ENCODE measurements around the gene ZNF805. TPM values are rescaled to one million over a fixed set of nuclear protein-coding genes. Genes with fewer than 3 reads are reported as not detected.

Gene ZNF805
- polyA plus RNA-seq, 1 of the 3 experiments (the other 2 are of a cell fraction) = 1.5 TPM

DNA sequence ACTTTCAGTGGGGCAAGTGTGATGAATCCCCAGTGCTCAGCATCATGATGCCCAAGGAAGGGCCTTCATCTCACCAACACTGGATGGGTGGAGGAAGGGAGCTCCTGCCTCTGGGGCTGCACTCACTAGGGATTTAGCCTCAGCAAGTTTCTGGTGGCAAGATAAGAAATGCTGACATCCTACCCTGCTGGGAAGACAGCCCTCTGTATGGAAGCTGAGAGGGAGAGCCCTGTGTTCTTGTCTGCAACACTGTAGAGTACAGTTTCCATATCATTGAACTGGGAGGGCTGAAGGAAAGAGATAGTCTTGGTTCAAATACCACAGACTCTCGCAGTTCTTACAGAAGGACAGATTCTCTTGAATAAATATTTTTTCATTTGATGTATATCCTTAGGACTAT, 32.6 kb downstream of the ZNF805 start:
- no peaks in the 10 kb centered on the region for H3K9me2 ChIP-seq
- DNase-seq = no peak
- no peak overlapping the region for H3K4me3 ChIP-seq (ENCODE audit: low read depth in 2 of 2, low read length in 1 of 2)
- 0 out of 2 replicates have a peak, but pooled peaks cover under 1% of the 10 kb centered on the region for H3K79me2 ChIP-seq (ENCODE audit: insufficient read depth)
- ChIA-PET CTCF (interaction anchor here (0.7 kb wide), 1 partner anchor 13 kb away, joined by 3 read pairs; no protein-coding TSS in a partner anchor), POLR2A (no interaction called here)
- peaks cover 0 to 4% of the 10 kb centered on the region in 2 experiments for H3K36me3 ChIP-seq (replicated peaks in 1 of 2; ENCODE audit: control insufficient read depth in 1 of 2, insufficient read depth in 2 of 2, low read length in 1 of 2)
- H3K9ac ChIP-seq = no peak overlapping the region
- WGBS (ENCODE audit: low lambda C conversion rate) = 83% methylated on average over 1 of the region's 1 CpG
- H3K9me3 ChIP-seq = no peaks in the 10 kb centered on the region
- no peak overlapping the region for H3K4me2 ChIP-seq
- no peaks in the 10 kb centered on the region for H3K27me3 ChIP-seq (ENCODE audit: insufficient read depth)
- peaks cover 0 to 13% of the 10 kb centered on the region in 2 experiments; a peak in 2 of 4 replicates for H3K4me1 ChIP-seq (ENCODE audit: control insufficient read depth in 1 of 2, insufficient read depth in 2 of 2, low read depth in 1 of 2, low read length in 1 of 2)
- TF ChIP-seq, protein P1, sequence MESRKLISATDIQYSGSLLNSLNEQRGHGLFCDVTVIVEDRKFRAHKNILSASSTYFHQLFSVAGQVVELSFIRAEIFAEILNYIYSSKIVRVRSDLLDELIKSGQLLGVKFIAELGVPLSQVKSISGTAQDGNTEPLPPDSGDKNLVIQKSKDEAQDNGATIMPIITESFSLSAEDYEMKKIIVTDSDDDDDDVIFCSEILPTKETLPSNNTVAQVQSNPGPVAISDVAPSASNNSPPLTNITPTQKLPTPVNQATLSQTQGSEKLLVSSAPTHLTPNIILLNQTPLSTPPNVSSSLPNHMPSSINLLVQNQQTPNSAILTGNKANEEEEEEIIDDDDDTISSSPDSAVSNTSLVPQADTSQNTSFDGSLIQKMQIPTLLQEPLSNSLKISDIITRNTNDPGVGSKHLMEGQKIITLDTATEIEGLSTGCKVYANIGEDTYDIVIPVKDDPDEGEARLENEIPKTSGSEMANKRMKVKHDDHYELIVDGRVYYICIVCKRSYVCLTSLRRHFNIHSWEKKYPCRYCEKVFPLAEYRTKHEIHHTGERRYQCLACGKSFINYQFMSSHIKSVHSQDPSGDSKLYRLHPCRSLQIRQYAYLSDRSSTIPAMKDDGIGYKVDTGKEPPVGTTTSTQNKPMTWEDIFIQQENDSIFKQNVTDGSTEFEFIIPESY (IDR thresholded peaks at IDR 0.05; ENCODE audit: borderline replicate concordance, low read depth) = no peak
- no peak for TF ChIP-seq RCOR1 (IDR thresholded peaks at IDR 0.05; ENCODE audit: low read length)
- TF ChIP-seq, protein P2, sequence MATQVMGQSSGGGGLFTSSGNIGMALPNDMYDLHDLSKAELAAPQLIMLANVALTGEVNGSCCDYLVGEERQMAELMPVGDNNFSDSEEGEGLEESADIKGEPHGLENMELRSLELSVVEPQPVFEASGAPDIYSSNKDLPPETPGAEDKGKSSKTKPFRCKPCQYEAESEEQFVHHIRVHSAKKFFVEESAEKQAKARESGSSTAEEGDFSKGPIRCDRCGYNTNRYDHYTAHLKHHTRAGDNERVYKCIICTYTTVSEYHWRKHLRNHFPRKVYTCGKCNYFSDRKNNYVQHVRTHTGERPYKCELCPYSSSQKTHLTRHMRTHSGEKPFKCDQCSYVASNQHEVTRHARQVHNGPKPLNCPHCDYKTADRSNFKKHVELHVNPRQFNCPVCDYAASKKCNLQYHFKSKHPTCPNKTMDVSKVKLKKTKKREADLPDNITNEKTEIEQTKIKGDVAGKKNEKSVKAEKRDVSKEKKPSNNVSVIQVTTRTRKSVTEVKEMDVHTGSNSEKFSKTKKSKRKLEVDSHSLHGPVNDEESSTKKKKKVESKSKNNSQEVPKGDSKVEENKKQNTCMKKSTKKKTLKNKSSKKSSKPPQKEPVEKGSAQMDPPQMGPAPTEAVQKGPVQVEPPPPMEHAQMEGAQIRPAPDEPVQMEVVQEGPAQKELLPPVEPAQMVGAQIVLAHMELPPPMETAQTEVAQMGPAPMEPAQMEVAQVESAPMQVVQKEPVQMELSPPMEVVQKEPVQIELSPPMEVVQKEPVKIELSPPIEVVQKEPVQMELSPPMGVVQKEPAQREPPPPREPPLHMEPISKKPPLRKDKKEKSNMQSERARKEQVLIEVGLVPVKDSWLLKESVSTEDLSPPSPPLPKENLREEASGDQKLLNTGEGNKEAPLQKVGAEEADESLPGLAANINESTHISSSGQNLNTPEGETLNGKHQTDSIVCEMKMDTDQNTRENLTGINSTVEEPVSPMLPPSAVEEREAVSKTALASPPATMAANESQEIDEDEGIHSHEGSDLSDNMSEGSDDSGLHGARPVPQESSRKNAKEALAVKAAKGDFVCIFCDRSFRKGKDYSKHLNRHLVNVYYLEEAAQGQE (IDR thresholded peaks at IDR 0.05; ENCODE audit: low read depth, low read length) = no peak
- no peak for TF ChIP-seq FOSL2 (IDR thresholded peaks at IDR 0.05; ENCODE audit: borderline replicate concordance, low read depth)
- TF ChIP-seq, protein P3, sequence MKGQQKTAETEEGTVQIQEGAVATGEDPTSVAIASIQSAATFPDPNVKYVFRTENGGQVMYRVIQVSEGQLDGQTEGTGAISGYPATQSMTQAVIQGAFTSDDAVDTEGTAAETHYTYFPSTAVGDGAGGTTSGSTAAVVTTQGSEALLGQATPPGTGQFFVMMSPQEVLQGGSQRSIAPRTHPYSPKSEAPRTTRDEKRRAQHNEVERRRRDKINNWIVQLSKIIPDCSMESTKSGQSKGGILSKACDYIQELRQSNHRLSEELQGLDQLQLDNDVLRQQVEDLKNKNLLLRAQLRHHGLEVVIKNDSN (IDR thresholded peaks at IDR 0.05; ENCODE audit: borderline replicate concordance, low read depth) = no peak
- TF ChIP-seq, protein P4, sequence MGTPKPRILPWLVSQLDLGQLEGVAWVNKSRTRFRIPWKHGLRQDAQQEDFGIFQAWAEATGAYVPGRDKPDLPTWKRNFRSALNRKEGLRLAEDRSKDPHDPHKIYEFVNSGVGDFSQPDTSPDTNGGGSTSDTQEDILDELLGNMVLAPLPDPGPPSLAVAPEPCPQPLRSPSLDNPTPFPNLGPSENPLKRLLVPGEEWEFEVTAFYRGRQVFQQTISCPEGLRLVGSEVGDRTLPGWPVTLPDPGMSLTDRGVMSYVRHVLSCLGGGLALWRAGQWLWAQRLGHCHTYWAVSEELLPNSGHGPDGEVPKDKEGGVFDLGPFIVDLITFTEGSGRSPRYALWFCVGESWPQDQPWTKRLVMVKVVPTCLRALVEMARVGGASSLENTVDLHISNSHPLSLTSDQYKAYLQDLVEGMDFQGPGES (IDR thresholded peaks at IDR 0.05; ENCODE audit: low read depth, low read length) = no peak
- TF ChIP-seq MEF2A (IDR thresholded peaks at IDR 0.05; ENCODE audit: borderline replicate concordance, low read depth) = no peak
- TF ChIP-seq EP300 (IDR thresholded peaks at IDR 0.05; ENCODE audit: borderline replicate concordance in 1 of 2, low read depth in 1 of 2, low read length in 1 of 2) = no peak
- H2AFZ ChIP-seq (ENCODE audit: low read depth) = no peak overlapping the region
- H3F3A ChIP-seq (replicated peaks; ENCODE audit: insufficient read depth) = peaks cover 15% of the 10 kb centered on the region
- no peak overlapping the region for H3K27ac ChIP-seq (ENCODE audit: low read depth in 2 of 2, low read length in 1 of 2)
- H4K20me1 ChIP-seq (ENCODE audit: insufficient read depth) = no peaks in the 10 kb centered on the region
